A549 (cell line): ENCODE data around the gene CPA5.

Source experiments
- BHLHE40 ChIP-seq: IDR thresholded peaks from 2 replicates; pipeline ENCODE4 v1.6.1; 2012; ENCODE audit warnings: low read depth, low read length, inconsistent platforms
- CTCF ChIP-seq: fragments of >200 bp; sonication (Bioruptor Twin); formaldehyde crosslinking; IDR thresholded peaks from 3 replicates; pipeline ENCODE4 v1.5.1; 2016
- ESRRA ChIP-seq: fragments of 150-350 bp; IDR thresholded peaks from 2 replicates; pipeline ENCODE4 v1.6.1; 2014; ENCODE audit warnings: mild to moderate bottlenecking, low read length, borderline replicate concordance
- HES2 ChIP-seq: fragments of >200 bp; sonication (Bioruptor Twin); formaldehyde crosslinking; IDR thresholded peaks from 2 replicates; pipeline ENCODE4 v1.6.1; 2016
- MAFK ChIP-seq: fragments of 450-650 bp; IDR thresholded peaks from 2 replicates; pipeline ENCODE4 v1.6.1; 2014; ENCODE audit not compliant: partially characterized antibody
- POLR2A ChIP-seq: IDR thresholded peaks from 2 replicates; pipeline ENCODE4 v1.6.1; 2012; ENCODE audit warnings: mild to moderate bottlenecking, low read length
- RAD21 ChIP-seq, 2 experiments: fragments of >200 bp in 1 of 2; sonication (Bioruptor Twin) in 1 of 2; formaldehyde crosslinking in 1 of 2; IDR thresholded peaks in 1 of 2; conservative IDR thresholded peaks in 1 of 2; 2 replicates in 1 of 2; 3 replicates in 1 of 2; pipeline ENCODE4 v1.6.1; 2012 to 2018; ENCODE audit warnings: inconsistent platforms in 1 of 2
- REST ChIP-seq: fragments of 200-600 bp; sonication (generic); IDR thresholded peaks from 2 replicates; pipeline ENCODE4 v1.6.1; 2016; ENCODE audit warnings: antibody characterized with exemption, mild to moderate bottlenecking, moderate library complexity
- RFX5 ChIP-seq: fragments of 450-650 bp; IDR thresholded peaks from 2 replicates; pipeline ENCODE4 v1.7.1; 2014; ENCODE audit warnings: antibody characterized with exemption, mild to moderate bottlenecking, moderate library complexity
- RNF2 ChIP-seq: fragments of 200-600 bp; sonication (generic); IDR thresholded peaks from 2 replicates; pipeline ENCODE4 v1.6.1; 2016; ENCODE audit warnings: low read depth, mild to moderate bottlenecking, antibody characterized with exemption, moderate library complexity, borderline replicate concordance
- TP53 ChIP-seq: fragments of 250-450 bp; sonication (Bioruptor Pico); IDR thresholded peaks from 2 replicates; pipeline ENCODE4 v1.5.0; 2021; ENCODE audit warnings: mild to moderate bottlenecking, moderate library complexity
- USF2 ChIP-seq: fragments of 450-650 bp; IDR thresholded peaks from 2 replicates; pipeline ENCODE4 v1.6.1; 2014; ENCODE audit warnings: antibody characterized with exemption

GRCh38 chr7:130358471-130358870, 13.9 kb downstream of the CPA5 start:
- TF ChIP-seq CTCF = no peak
- TF ChIP-seq RFX5 = no peak
- no peak for TF ChIP-seq RAD21 (conservative IDR thresholded peaks at IDR 0.05 in 1 of 2, IDR thresholded peaks at IDR 0.05 in 1 of 2)
- no peak for TF ChIP-seq TP53 (CRISPR knock-in tag)
- TF ChIP-seq POLR2A = no peak
- TF ChIP-seq RNF2 = no peak
- TF ChIP-seq ESRRA = no peak
- TF ChIP-seq BHLHE40 = no peak
- no peak for TF ChIP-seq MAFK
- TF ChIP-seq HES2 = no peak
- no peak for TF ChIP-seq USF2
- no peak for TF ChIP-seq REST
